Urothelium cell line (cell line): Measurements from ENCODE around the gene PRRT1.
A peak's percentile ranks its signal among the peaks of the same experiment; 100 is the strongest.

ENCODE experiments used
- DNase-seq: peaks from one replicate; pipeline ENCODE4 v3.0.0; 2011; ENCODE audit warnings: low spot score, mixed read lengths
- FAIRE-seq: peaks from 2 replicates; lab custom pipeline; 2011; peaks lifted over from hg19 to GRCh38; lab: Jason Lieb, UNC

PRRT1 gene

DNA sequence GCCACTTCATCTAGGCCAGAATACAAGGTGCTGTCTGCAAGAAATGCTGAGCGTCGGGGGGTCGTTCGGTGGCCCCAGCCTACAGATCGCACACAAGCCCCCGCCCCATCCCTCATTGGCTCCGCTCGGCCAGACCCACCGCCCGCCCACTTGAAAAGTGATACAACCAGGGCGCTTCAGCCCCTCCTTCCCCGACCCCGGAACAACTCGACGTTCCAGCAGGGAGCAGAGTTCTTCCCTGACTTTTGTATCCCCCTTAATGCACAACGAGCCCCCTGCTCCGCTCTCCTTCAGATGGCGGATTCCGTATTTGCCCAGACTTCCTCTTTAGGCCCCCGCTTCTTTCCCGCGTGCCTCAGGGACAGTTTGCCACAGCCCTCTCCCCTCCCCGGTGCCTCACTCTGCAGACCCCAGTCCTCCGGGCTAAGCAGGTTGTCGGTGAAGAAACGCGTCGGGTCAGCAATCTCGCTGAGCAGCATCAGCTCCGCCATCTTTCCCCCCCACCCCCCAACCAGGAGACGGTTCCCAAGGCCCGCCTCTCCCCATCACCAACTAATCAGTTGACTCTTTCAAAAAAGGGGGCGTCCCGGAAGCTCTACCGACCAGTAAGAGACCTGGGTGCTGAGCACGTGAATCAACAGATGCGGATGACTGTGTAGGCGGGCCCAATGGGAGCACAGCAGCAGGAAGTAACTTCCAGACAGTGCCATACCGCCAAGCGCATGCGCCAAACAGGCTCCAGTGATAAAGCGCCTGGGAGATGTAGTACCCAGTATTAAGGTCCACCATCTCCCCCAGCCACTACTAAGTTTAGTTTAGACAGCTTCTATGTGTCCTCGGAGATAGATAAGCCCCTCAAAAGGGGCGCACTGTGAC is 23.8 kb downstream of the PRRT1 start, which contains the start of gene ATF6B:
TSS of gene ATF6B (minus strand) at position 530 of the 876 bp plus-strand sequence. CDS start at position 491, 39 bp downstream.
- FAIRE-seq, result no peak
- DNase-seq, result peak; percentile 98

GRCh38 chr6:32127409-32127716 is 24.4 kb downstream of the PRRT1 start:
- DNase-seq (no peak), FAIRE-seq (no peak)

DNA sequence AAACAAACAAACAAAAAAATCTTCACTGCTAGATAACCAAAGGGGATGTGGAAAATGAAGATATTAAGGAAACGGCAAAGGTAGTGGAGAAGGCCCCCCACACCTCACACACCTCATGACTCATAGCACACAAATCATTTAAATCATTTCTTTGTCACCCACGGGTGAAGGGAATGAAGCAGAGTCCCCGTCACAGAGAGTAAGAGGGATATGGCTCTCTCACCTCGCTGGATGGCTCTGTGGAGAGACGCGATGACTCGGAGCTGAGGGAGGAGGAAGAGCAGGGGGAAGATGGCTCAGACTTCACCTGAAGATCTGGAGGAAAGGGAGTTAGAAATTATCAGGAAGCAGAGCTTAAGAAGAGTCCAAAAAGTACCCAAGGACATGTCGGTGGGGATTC is 24.9 kb downstream of the PRRT1 start:
- FAIRE-seq (no peak), DNase-seq (no peak)

DNA sequence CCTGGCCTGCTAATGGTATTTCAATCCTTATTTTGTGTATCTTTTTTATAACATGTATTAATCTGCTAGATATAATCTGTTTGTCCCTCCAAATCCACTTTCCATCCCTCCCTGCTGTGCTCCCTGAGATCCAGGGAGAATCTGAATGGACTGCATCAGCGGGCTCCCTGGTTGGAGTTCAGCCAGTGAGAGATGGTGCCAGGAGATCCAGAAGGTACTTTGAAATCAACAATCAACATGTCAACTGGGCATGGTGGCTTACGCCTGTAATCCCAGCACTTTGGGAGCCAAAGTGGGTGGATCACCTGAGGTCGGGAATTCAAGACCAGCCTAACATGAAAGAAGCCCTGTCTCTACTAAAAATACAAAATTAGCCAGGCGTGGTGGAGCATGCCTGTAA is 28.1 kb downstream of the PRRT1 start:
- DNase-seq (no peak), FAIRE-seq (no peak)

DNA sequence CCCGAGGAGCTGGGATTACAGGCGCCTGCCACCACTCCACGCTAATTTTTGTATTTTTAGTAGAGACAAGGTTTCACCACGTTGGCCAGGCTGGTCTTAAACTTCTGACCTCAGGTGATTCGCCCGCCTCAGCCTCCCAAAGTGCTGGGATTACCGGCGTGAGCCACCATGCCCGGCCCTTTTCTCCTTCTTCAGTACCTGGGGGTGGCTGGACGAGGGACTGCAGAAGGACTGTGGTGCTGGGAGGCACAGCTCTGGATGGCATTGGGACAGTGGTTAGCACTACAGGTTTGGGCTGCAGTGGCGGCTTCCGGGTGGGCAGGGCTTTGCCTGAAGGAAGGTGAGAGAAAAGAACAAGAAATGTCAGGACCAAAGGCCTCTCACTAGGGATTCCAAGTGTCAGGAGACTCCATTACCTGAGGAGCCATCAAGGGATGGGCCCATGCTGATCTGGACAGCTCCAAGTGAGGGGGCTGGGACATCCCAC is 31.1 kb downstream of the PRRT1 start:
- DNase-seq (no peak), FAIRE-seq (no peak)

GRCh38 chr6:32118782-32119628 is 32.7 kb downstream of the PRRT1 start:
- FAIRE-seq, result no peak
- peak; percentile 81 for DNase-seq

GRCh38 chr6:32117461-32117860 is 34.3 kb downstream of the PRRT1 start:
- no peak for FAIRE-seq
- DNase-seq, result no peak

DNA sequence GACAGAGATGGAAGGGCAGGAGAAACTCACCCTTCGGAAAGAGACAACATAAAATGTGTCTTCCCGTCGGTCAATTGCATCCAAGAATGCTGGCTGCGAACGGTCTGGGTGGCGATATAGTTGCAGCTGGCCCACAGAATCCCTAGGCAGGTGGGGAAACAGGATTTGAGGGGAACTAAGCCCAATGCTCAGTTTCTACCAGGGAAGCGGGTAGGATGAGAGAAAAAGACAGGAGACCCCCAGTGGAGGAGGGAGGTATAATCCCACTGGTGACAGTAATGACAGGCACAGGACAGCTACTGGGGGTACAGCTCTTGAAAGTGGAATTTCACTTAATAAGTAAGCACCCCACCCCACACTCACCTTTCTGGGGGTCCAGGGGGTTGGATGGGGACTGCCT is 35.1 kb downstream of the PRRT1 start:
- DNase-seq (peak; percentile 45), FAIRE-seq (no peak)

- no peak for FAIRE-seq
- no peak for DNase-seq
These were observed 36.1 kb downstream of the PRRT1 start for GRCh38 chr6:32115623-32116022.

DNA sequence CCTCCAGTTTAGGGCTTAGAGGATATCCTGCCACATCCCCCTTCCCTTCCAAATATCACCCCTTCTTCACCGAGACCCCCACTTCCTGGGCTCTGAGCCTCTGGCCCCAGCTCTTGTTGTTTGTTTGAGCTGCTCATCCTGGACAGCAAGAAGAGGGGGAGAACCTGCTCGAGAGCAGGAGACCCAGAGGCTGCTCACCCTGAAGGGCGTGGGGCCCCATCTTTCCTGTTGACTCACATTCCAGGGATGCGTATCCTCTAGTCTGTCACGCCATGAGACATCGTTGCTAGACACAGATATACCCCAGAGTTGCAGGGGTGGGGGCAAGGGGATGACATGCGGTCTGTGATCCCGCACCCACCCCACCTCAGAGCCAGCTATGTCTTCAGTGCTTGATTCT is 36.9 kb downstream of the PRRT1 start:
- FAIRE-seq (no peak), DNase-seq (no peak)

DNA sequence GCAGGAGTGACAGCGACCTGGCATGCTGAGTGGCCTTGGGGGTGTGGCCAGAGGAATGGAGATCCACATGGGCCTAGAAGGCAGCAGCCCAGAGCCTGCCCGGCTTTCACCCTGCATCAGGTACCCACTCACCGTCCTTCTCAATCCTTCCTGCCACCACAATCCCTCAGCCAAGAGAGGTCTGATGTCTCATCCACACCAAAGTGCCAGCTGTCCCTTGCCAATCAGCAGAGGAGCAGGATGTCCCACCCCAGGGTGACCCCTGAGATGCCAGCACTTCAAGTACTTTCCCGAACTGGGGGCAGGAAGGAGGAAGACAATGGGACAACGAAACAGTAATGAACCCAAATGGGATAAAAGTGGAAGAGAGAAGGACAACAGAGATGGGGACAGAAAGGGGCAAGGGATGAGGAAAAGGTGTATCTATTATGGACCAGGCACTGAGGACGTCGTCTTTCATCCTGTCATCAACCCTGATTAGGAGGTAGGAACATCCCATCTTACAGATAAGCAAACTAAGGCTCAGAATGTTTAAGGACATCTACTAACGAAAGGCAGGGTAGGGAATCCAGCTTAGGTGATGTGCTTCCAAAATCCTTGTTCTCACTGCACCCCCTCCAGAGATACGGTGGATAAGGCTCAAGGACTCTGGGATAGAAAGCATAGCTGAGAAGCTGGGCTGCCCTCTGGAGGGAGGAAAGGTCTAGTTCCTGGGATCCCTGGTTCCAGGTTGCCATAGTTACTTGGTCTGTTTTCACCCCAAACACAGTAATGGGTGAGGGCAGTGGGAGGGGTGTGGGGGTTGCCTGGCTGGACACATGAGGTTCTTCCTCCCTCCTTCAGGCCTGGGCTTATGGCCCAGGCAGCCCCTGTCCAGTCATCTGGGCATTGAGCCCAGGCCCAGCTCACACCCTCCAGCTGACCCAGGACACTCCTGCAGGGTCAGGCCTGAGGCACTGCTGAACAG is 38.1 kb downstream of the PRRT1 start:
- FAIRE-seq, result no peak
- no peak for DNase-seq

GRCh38 chr6:32112431-32112980 is 39.2 kb downstream of the PRRT1 start:
- no peak for FAIRE-seq
- no peak for DNase-seq

GRCh38 chr6:32111424-32112066 is 40.2 kb downstream of the PRRT1 start:
- FAIRE-seq (no peak), DNase-seq (no peak)

DNA sequence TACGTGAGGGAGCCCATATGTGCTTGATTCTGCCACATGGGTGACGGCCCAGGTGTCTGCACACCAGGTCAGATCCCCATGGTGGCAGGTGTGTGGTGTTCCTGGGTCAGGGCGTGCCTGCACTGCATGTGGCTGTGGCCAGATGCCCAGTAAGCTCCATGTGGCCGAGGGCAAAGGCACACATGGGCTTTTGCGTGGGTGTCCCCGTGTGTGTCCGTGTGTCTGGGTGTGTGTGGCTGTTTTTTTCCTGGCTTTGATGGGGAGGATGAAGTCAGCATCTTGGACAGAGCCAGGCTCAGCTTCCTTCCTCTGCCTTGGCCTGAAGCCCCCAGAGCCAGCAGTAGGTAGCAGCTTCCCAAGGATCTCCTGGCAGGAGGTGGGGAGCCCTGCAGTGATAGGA is 41.1 kb downstream of the PRRT1 start:
- DNase-seq, result no peak
- no peak for FAIRE-seq

GRCh38 chr6:32109765-32110160 is 42.0 kb downstream of the PRRT1 start:
- no peak for FAIRE-seq
- DNase-seq, result no peak

DNA sequence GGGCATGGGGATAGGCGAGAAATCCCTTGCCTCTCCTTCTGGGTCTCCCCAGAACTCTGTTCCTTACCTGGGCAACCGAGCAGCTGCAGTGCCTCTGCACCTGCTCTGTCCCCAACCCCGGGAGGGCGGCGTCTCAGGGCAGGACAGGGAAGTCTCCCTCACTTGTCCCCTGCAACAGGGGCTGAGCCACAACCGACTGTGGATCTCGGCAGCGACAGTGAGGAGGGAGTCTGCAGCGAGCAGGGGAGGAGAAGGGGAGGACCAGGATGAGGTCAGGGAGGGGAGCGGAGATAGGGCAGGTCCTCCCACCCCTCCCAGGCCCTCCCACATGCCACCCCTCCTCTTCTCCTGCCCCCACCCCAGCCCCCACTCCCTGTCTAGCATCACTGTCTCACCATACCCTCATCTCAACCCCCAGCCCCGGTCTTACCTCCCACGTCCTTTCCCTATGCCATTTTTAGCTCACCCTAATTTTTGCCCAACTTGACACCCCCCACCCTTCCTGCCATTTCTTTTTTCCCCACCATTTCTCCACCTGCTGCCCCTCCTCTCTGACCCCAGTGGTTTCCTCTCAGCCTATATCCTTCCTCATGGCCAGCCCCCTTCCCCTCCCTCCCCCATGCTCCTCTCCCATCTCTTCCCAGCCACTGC is 42.5 kb downstream of the PRRT1 start, which contains the start of gene TNXB:
TSS of gene TNXB (minus strand) at position 225 of the 651 bp plus-strand sequence. CDS start 11,140 bp downstream, outside the sequence.
- DNase-seq, result no peak
- FAIRE-seq, result no peak

DNA sequence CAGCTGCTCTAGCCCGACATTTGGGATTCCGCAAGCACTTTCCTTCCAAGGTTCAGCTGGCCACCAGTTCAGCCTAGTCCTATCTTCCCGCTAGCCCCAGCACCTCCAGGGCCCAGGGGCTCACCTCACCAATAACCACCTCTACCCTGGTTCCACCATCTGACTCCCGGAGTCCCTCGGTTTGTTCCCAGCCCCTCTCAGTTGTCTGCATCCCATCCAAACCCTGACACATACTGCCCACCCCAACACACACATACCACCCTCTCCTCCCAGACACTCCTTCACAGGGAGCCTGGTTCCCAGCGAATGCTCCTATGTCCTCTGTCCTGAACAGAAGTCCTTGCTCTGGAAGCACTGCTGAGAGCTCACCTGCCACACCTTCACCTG is 43.0 kb downstream of the PRRT1 start:
- no peak for FAIRE-seq
- DNase-seq, result no peak

- DNase-seq (peak; percentile 47), FAIRE-seq (no peak)
These were observed 43.6 kb downstream of the PRRT1 start for GRCh38 chr6:32108094-32108627.

DNA sequence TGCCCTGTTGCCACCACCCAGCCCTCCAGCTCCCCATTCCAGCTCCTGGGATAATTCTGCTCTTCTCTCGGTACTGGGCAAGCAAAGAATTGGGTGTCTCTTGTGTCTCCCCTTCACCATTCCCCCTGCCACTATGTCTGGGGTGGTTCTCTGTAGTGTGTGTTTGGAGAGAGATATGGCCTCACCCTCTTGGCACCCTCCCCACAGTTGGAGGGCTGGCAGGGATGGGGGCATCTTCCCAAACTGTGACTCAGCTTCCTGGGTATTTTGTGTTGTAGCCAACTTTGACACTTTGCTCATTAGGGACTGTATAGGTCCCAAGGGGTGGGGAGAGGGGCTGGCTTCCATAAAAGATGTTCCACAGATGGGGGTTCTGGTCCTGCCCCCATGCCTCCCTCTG is 44.3 kb downstream of the PRRT1 start:
- FAIRE-seq (no peak), DNase-seq (peak; percentile 31)
